GM18867 (cell line): ENCODE data around the gene PGD.
"Not testable (repeated sequence)": the region's sequence is repeated elsewhere in the genome, so short reads cannot be mapped to it uniquely, and the experiment has no call there.

Source experiments
- ATAC-seq: cut with Tn5 transposase; IDR thresholded peaks from one replicate; pipeline ENCODE4 v1.9.1; 2021; ENCODE audit warnings: mild to moderate bottlenecking, moderate library complexity; ENCODE audit not compliant: unreplicated experiment

Gene PGD

DNA sequence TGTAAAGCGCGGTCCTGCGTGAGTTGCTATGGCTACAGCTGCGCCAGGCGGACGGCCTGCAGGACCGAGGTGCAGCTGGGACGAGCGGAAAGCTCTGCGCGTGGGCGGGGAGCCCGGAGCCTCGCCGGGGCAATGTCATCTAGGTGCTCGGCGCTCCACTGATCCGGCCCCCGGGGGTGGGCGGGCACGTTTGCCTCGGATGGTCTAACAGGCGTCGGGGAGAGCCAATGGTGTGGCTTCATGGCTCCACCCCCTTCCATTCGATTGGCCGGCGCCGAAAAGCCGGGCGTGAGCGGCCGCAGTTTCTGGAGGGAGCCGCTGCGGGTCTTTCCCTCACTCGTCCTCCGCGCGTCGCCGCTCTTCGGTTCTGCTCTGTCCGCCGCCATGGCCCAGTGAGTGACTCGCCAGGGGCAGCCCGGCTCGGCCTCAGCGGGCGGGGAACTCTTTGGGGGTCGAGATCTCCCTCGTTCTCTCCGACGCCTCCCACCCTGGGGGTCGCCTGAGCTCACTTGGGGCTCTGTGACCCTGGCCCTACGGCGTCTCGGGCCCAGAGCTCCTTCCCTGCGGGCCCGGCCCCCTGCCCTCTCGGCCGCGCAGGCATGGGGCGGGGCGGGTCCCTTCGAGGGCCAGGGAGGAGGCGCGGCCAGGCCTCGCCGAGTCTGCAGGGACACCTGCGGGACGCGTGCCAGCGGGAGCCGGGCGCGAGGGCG lies at the start of gene PGD:
PGD (plus strand) TSS at position 331 of the 710 bp plus-strand sequence; CDS start at position 385, 54 bp downstream.
- ATAC-seq: peak; percentile 92

DNA sequence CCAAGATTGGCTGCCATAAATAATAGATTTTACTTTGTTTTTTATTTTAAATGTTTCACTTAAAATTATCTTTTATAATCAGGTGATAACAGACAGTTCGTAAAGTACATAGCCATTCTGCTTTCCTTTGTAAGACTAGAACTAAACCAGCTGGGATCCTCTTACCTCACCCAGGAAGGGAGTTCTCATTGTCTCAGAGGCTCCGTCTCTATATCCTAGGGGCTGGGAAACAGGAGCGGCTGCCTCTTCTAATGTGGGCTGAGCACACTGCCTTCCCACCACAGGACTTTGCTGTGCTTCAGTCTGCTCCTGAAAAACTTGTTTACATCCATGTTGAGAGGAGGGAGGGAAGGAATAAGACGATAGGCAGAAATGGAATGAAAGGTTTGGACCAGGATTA lies 45.6 kb upstream of the PGD start:
- ATAC-seq: no peak

DNA sequence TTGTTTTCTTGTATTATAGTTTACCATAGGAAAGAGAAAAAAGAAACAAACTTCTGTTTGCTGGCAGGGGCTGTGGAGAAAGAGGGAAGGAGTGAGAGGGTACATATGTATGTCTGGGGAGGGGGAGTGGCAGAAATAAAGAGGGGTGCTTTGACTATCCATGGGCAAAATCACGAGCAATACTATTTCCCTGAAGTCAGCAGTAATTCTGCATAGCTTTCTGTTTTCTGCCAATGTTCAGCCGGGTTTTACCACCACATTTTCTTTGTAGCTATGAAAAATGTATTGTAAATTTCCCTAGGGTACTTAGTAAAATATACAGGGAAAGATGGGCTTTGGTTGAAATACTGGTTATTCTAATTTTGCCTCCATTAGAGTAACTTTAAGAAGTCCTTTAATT lies 45.2 kb upstream of the PGD start:
- ATAC-seq: no peak

DNA sequence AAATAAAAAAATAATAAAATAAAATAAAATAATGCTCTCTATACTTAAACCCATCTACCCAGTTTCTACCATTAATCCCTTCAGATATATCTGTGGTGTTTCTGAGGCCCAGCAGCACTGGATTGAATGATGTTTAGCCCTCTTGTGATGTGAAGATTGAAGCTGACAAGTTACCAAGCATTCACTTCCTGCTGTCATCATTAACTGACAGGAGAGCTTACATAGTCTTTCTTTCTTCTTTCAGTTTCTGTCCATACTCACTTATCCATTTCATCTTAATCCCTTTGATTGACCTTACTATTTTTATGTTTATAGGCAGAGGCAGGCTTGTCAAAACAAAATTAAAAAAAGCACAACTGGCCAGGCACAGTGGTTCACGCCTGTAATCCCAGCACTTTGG lies 38.8 kb upstream of the PGD start:
- ATAC-seq: no peak

DNA sequence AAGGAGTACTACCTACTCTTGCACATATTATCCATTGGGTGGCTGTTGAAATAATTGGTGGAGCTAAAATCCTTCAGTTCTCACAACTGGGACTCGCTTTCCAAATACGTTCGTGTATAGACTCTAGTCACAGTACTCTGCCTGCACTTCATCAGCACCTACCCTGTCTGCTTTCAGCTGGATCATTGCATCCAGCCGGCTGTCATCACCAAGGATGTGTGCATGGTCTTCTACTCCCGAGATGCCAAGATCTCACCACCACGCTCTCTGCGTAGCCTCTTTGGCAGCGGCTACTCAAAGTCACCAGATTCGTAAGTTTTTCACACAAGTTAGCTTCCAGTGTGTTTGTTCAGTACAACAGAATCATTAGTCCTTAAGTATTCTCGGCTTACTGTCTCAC lies 37.3 kb upstream of the PGD start:
- no peak for ATAC-seq

DNA sequence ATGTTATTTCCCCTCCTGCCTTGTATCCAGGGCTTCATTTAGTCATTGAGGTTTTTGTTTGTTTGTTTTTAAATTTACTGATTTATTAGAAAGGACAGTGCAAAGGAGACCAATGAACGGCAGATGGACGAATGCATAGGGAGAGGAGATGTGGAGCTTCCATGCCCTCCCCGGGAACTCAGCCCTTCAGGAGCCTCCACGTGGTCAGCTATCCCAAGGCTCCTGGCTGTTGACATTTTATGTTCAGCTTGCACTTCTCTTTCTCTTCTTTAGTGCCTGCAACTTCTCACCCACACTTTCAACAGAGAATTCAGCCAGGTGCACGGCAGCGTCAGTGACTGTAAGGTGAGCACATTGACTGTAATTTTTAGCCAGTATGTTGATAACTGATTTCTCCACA lies 30.7 kb upstream of the PGD start:
- no peak for ATAC-seq

DNA sequence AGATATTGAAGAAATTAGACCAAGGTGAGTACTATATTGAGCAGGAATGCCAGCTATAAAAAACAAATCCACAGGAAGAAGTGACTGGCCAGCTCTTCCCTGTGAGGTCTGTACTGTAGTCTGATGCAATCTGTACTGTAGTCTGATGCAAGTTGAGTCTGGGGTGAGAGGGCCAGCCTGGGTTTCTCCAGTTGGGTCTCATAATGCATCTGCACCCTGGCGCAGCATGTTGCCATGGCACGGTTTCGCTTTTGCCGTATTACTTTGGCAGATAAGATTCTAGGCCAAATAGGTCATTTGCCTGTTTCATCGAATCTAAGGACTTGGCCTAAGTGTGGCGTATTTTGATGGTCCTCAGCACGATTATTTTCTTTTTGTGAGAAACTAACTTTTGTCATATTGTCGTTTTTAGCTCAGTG lies 24.4 kb upstream of the PGD start:
- no peak for ATAC-seq

DNA sequence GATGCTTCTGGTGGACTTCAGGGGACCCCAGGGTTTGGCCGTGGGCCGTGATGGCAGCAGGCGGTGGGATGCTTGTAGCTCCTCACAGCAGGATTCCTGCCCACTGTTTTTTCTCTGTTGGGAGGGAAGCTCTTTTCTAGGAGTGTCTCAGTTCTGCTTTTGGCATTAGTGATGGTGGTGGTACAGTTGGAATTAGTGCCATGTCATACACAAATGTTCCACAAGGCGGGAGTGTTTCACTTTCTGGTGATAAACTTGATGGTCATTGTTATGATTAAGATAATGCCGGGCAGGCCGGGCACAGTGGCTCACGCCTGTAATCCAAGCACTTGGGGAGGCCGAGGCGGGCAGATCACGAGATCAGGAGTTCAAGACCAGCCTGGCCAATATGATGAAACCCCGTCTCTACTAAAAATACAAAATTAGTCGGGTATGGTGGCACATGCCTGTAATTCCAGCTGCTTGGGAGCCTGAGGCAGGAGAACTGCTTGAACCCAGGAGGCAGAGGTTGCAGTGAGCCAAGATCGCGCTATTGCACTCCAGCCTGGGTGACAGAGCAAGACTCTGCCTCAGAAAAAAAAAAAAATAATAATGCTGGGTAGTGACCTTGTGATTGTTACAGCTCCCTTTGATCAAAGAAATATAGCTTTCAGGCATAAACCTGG lies 21.4 kb upstream of the PGD start:
- ATAC-seq: not testable (repeated sequence)

DNA sequence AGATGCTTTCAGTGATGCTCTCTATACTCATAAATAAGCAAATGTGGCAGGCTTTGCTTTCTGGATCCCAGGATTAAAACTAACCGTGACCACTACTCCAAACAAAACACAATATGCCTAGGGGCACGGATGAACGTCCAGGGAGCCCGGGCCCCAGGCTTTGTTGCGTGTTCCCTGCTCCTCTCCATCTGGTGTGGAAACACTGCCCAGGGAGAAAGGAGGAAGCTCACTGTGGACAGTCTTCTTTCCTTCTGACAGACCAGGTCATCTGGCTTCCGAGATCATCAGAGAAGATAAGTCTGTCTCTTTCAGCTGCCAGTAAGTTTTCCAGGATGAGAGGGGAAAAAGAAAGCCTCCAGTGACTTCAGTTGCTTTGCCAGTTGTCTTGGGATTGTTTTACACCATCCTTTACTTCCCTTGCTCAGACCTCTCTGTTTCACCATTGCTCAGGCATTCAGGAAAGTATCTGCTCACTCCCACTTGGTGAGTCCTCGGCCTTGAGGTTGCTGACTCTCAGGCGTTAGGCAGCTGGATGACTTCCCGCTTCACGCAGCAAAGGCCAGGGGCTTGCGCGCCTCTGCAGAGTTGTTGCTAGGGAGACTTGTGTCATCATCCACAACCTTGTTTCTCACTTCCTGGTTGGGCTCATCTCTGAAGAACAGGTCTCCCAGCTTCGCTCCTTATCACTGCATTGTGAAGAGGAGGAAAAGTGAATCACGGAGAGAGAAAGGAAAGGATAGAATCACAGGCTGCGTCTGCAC lies 20.6 kb upstream of the PGD start:
- no peak for ATAC-seq

DNA sequence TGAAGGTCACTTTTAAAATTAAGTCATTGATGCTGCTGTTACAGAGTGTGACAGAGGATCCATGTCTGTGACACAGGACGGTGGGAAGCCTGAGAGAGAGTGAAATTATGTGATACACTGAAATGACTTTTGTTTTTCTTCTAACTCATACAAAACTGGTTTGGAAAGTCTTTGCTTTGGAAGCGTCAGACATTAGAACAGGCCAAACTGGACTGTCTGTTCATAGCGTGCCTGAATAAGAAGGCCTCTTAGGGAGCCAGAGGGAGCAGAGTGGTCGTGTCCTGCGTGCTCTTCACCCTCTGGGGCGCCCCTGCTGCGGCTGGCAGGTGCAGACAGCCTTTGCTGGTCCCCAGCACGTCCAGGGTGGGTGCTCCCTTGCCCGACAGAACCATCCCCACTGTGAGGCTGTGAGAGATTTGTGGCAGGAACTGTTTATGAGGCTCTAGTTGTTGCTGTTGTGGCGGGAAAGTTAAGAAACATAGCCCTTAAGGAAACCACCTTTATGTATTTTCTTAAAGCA lies 19.7 kb upstream of the PGD start:
- no peak for ATAC-seq

DNA sequence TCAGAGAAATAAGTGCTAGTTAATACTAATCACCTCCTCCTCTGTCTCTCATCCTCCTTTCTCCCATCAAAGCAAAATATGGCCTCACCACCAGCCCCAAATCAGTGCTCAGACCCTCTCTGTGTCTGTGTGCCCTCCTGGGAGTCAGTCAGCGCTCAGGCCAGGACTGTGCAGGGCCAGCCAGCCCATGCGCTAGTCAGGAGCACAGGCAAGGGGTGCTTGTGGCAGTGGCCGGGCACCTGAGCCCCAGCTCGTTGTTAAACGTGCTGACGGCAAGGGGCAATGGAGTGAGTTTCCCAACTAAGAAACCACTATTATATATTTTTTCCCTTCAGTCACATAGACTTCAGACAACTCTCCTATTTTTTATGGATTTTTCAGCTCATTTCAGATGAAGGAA lies 19.2 kb upstream of the PGD start:
- ATAC-seq: no peak

DNA sequence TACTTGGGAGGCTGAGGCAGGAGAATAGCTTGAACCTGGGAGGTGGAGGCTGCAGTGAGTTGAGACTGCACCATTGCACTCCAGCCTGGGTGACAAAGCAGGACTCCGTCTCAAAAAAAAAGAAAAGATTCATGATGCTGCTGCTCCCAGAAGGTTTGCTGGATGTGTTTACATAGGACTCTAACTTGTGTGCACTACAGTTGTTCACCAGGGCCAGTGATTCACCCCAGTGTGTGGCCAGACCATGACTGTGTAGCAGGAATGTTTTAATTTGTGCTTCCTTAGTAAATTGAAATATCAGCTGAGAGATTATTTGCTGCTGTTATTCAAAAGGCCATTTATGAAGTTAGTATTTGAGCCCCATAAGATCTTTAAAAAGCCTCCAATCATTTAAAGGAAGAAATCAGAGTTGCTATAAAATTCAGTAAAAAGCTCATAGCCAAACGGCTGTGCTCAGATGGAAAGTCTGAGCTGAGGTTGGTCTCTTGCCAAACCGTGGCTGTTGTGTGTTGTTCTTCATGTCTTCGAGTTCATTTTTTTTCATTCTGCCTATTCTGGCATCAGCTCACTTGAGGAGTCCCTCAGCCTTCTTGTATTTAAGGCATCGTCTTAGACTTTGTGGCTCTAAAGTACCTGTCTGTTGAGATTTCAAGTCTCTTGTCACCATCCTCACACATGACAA lies 18.1 kb upstream of the PGD start:
- no peak for ATAC-seq

DNA sequence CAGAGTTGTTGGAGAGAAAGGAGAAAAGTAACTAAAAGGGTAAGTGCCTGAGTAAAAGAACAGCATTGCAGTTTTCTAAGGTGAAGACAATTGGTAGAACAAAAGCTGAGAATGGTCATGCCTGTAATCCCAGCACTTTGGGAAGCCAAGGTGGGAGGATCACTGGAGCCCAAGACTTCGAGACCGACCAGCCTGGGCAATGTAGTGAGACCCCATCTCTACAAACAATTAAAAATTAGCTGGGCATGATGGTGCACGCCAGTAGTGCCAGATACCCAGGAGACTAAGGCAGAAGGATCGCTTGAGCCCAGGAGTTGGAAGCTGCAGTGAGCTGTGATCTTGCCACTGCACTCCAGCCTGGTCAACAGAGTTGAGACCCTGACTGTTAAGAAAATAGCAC lies 15.2 kb upstream of the PGD start:
- no peak for ATAC-seq

DNA sequence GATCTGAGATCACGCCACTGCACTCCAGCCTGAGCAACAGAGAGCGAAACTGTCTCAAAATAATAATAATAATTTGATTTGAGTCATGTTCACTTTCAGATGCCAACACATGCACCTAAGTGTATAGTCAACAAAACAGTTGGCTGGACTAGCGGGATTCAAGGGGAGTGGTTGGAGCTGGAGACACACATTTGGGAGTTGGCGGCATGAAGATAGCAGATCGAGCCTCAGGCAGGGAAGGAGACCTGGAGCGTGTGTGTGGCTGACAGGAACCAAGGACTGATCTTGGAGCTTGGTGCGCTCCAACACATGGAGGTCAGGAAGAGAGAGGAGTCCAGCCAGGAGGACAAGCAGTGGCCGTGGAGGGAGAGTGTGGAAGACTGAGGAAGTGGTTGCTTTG lies 14.6 kb upstream of the PGD start:
- no peak for ATAC-seq

DNA sequence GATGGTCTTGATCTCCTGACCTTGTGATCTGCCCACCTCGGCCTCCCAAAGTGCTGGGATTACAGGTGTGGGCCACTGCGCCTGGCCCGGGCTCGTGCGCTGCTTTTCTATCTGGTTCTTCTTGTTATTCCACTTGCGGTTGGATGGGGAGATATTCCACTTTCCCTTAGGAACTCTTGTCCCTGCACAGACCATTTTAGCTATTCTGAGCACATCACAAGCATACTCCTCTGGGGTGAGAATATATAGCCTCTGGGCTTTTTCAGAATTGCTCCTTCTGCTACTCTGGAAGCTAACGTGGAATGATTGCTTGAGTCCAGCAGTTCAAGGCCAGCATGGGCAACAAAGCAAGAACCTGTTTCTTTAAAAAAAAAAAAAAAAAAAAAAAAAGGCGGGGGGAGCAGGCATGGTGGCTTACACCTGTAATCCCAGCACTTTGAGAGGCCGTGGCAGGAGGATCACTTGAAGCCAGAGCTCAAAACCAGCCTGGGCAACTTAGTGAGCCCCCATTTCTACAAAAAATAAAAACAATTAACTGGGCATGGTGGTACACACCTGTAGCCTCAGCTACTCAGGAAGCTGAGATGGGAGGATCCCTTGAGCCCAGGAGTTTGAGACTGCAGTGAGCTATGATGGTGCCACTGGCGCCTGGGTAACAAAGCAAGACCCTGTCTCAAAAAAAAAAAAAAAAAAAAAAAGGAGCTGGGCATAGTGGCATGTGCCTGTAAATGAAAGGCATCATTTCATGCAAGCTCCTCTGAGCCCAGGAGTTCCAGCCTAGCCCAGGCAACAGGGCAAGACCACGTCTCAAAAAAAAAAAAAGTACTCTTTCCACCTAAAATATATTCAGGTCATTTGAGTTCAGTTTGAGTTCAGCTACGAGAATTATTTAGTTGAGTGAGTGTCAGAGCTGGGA lies 11.8 kb upstream of the PGD start:
- no peak for ATAC-seq

DNA sequence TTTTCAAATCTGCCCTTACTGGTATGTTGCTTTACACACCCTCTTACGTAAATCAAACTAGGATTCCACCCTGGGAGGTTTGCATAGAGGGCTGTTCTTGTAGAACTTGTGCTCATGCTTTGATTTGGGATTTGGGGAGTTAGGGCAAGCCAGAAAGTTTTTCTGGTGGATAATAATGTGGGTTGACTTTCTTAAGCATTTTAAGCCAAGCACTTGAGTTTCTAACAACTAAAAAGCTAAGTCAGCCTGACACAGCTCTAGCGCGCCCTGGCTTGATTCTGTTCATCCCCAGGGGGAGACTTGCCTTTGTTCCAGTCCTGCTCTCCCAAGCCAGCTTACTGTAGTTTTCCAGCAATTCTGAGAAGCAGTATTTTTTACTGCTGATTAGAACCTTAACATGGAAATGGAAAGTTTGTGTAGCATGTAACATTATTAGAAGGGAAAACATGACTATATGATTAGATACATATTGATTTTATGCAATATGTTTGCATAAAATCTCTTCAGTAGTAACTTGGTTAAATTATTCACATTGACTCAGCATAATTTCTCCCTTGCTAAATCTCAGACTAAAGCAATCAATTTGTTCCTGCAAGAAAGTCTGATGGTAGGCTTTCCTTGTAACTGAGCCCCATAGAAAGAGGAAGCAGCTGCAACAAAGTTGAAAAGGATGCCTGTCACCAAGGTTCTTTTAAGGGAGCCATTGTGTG lies 11.0 kb upstream of the PGD start:
- no peak for ATAC-seq

DNA sequence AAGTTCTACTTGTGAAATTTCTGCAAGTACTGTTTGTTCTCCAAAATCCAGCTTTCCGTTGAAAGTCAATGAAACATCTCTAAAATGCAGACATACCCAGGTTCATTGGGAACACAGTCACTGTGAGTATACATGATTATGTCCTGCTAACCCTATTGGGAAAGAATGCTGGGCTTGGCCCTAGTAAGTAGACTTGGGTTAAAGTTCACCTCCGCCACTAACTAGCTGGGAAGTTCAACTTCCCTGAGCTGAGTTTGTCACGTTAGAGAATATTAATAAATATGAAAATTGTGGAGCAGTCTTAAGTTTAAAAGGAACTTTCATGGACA lies 10.5 kb upstream of the PGD start:
- ATAC-seq: no peak

DNA sequence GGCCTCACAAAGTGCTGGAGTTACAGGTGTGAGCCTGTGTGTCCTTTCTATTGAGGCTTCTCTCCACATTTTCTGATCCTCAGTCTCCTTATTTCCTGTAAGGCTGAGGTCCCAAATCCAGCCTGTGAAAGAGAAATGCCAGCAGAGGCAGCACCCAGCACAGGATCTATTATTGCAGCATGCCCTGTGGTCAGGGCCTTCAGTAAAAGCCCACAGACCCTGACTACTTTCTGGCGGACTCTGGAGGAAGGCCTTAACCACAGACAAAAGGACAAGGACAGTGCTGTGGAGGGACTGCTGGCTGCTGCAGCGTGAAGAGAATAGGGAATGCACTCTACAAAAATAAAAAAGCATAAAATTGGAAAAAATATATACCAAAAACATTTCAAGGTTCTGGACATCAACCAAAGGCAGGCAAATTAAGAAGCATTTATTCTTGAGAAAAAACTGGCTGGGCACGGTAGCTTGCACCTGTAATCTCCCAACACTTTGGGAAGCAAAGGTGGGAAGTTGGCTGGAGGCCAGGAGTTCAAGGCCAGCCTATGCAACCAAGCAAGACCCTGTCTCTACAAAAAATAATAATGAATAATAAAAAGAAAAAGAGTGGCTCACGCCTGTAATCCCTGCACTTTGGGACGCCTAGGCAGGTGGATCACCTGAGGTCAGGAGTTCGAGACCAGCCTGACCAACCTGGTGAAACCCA lies 9.4 kb upstream of the PGD start:
- ATAC-seq: no peak

DNA sequence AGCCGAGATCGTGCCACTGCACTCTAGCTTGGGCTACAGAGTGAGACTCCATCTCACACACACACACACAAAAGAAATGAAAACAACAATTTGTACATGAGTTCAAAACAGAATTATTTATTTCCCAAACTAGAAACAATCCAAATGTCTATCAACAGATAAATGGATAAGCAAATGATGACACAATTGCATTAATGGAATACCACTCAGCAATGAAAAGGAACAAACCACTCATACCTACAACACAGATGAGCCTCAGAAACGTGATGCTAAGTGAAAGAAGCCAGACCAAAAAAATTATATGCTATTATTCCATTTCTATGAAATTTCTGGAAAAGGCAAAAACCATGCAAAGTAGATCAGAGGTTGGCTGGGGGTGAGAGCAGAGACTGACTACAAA lies 2.0 kb upstream of the PGD start:
- no peak for ATAC-seq
